ENCODE results near the gene NACA. TPM values are rescaled to one million over a fixed set of nuclear protein-coding genes. Genes with fewer than 3 reads are reported as not detected.
"Not testable (repeated sequence)": the region's sequence is repeated elsewhere in the genome, so short reads cannot be mapped to it uniquely, and the experiment has no call there.

Gene NACA
- total RNA-seq, 2 donors from 2014 or later = 509 to 657 TPM

GRCh38 chr12:56716458-56716857 is 8.6 kb downstream of the NACA start:
- Histone ChIP-seq H3K4me1 (ENCODE audit: control insufficient read depth in 1 of 2, low read depth in 2 of 2) (peaks cover 20 to 25% of the 10 kb centered on the region in 2 donors), H3K36me3 (peaks cover 48% of the 10 kb centered on the region), H3K9me3 (no peaks in the 10 kb centered on the region), H3K27ac (no peak overlapping the region), H3K4me3 (no peak overlapping the region), H3K27me3 (replicated peaks; ENCODE audit: insufficient read depth) (no peaks in the 10 kb centered on the region)
- no peak for TF ChIP-seq CTCF (IDR thresholded peaks at IDR 0.05)
- no peak for DNase-seq (ENCODE audit: low spot score)
- ATAC-seq (ENCODE audit: insufficient number of reproducible peaks, low FRiP score, low read depth) = no peak

GRCh38 chr12:56715798-56716197 is 9.3 kb downstream of the NACA start:
- TF ChIP-seq CTCF (IDR thresholded peaks at IDR 0.05) = no peak
- H3K9me3 ChIP-seq = no peaks in the 10 kb centered on the region
- no peak for DNase-seq (ENCODE audit: low spot score)
- no peak for ATAC-seq (ENCODE audit: insufficient number of reproducible peaks, low FRiP score, low read depth)
- H3K36me3 ChIP-seq = peaks cover 48% of the 10 kb centered on the region
- H3K27ac ChIP-seq = no peak overlapping the region
- peaks cover 15 to 19% of the 10 kb centered on the region in 2 donors for H3K4me1 ChIP-seq (ENCODE audit: control insufficient read depth in 1 of 2, low read depth in 2 of 2)
- no peak overlapping the region for H3K4me3 ChIP-seq
- no peaks in the 10 kb centered on the region for H3K27me3 ChIP-seq (replicated peaks; ENCODE audit: insufficient read depth)

- Histone ChIP-seq H3K4me1 (ENCODE audit: control insufficient read depth in 1 of 2, low read depth in 2 of 2) (peaks cover 9 to 13% of the 10 kb centered on the region in 2 donors), H3K4me3 (no peak overlapping the region), H3K36me3 (peaks cover 41% of the 10 kb centered on the region), H3K27me3 (replicated peaks; ENCODE audit: insufficient read depth) (no peaks in the 10 kb centered on the region), H3K9me3 (no peaks in the 10 kb centered on the region), H3K27ac (no peak overlapping the region)
- ATAC-seq (ENCODE audit: insufficient number of reproducible peaks, low FRiP score, low read depth) = no peak
- no peak for TF ChIP-seq CTCF (IDR thresholded peaks at IDR 0.05)
- no peak for DNase-seq (ENCODE audit: low spot score)
Measured at GRCh38 chr12:56714431-56714929, 10.6 kb downstream of the NACA start.

GRCh38 chr12:56713345-56713744 is 11.8 kb downstream of the NACA start:
- Histone ChIP-seq H3K36me3 (peaks cover 35% of the 10 kb centered on the region), H3K4me3 (no peak overlapping the region), H3K27ac (no peak overlapping the region), H3K4me1 (ENCODE audit: control insufficient read depth in 1 of 2, low read depth in 2 of 2) (peaks cover 8 to 9% of the 10 kb centered on the region in 2 donors), H3K9me3 (no peaks in the 10 kb centered on the region), H3K27me3 (replicated peaks; ENCODE audit: insufficient read depth) (no peaks in the 10 kb centered on the region)
- ATAC-seq (ENCODE audit: insufficient number of reproducible peaks, low FRiP score, low read depth) = no peak
- no peak for DNase-seq (ENCODE audit: low spot score)
- no peak for TF ChIP-seq CTCF (IDR thresholded peaks at IDR 0.05)

- ATAC-seq (ENCODE audit: insufficient number of reproducible peaks, low FRiP score, low read depth) (no peak), DNase-seq (ENCODE audit: low spot score) (no peak)
- no peaks in the 10 kb centered on the region for H3K9me3 ChIP-seq
- peaks cover 26% of the 10 kb centered on the region for H3K36me3 ChIP-seq
- no peak for TF ChIP-seq CTCF (IDR thresholded peaks at IDR 0.05)
- no peaks in the 10 kb centered on the region for H3K4me1 ChIP-seq (ENCODE audit: control insufficient read depth in 1 of 2, low read depth in 2 of 2)
- no peaks in the 10 kb centered on the region for H3K27me3 ChIP-seq (replicated peaks; ENCODE audit: insufficient read depth)
- no peak overlapping the region for H3K4me3 ChIP-seq
- no peak overlapping the region for H3K27ac ChIP-seq
Measured at GRCh38 chr12:56709759-56710376, 15.2 kb downstream of the NACA start.

- not testable (repeated sequence) for H3K9me3 ChIP-seq; H3K4me3 ChIP-seq; ATAC-seq (ENCODE audit: insufficient number of reproducible peaks, low FRiP score, low read depth); H3K36me3 ChIP-seq; H3K27ac ChIP-seq; DNase-seq (ENCODE audit: low spot score); H3K4me1 ChIP-seq (ENCODE audit: control insufficient read depth in 1 of 2, low read depth in 2 of 2); H3K27me3 ChIP-seq (replicated peaks; ENCODE audit: insufficient read depth)
Measured at GRCh38 chr12:56704522-56704921, 20.6 kb downstream of the NACA start.

Measured in thoracic aorta (tissue), 2 donors.